HepG2 (cell line): ENCODE results near the gene ABHD17C. TPM values are rescaled to one million over a fixed set of nuclear protein-coding genes. Genes with fewer than 3 reads are reported as not detected.

ENCODE experiments used
- ATAC-seq: fragments of 200-7000 bp; cut with Tn5 transposase; 3 replicates; pipeline ENCODE4 v1.9.1; 2020; ENCODE audit warnings: mild to moderate bottlenecking, moderate library complexity
- BruUV-seq: library from RNA; stranded (reverse); fragments of 400-500 nt; replicated peaks from 2 replicates; lab custom pipeline; 2021; lab: Mats Ljungman, UMichigan
- CTCF ChIA-PET: fragments of 300-600 bp; formaldehyde crosslinking; extraction: SDS; loops from one replicate; lab custom pipeline; 2021; ENCODE audit warnings: low total read pairs, inconsistent platforms, low intra/inter-chr PET ratio; lab: Yijun Ruan, JAX
- POLR2A ChIA-PET: fragments of 350-600 bp; sonication (Branson Sonifier 250); formaldehyde crosslinking; loops from one replicate; lab custom pipeline; 2020; ENCODE audit warnings: antibody characterized with exemption, inconsistent platforms; lab: Yijun Ruan, JAX
- DNase-seq: peaks from one replicate; pipeline ENCODE4 v3.0.0-alpha.2; 2015; ENCODE audit warnings: low spot score
- FAIRE-seq: peaks from 3 replicates; lab custom pipeline; 2011; peaks lifted over from hg19 to GRCh38; lab: Jason Lieb, UNC
- H2AFZ ChIP-seq: one replicate; pipeline ENCODE4 v1.6.1; 2011; ENCODE audit warnings: low read length, inconsistent platforms
- H3K27ac ChIP-seq: fragments of 300-600 bp; 3 replicates; pipeline ENCODE4 v1.8.0; 2011; ENCODE audit warnings: mixed run types, mild to moderate bottlenecking, mixed read lengths, low read length, inconsistent platforms; ENCODE audit not compliant: insufficient read depth; ENCODE audit errors: extremely low read length
- H3K27me3 ChIP-seq, 2 experiments: fragments of 200-600 bp in 1 of 2; 2 replicates in 1 of 2; 3 replicates in 1 of 2; pipeline versions ENCODE4 v1.6.0 to v1.8.0; 2011; ENCODE audit warnings: low read length in 2 of 2, mild to moderate bottlenecking in 2 of 2, moderate library complexity in 2 of 2, inconsistent platforms in 1 of 2; ENCODE audit not compliant: insufficient read depth in 2 of 2, control insufficient read depth in 1 of 2
- H3K36me3 ChIP-seq, 2 experiments: fragments of 200-600 bp in 1 of 2; replicated peaks in 1 of 2; 2 replicates in 1 of 2; 3 replicates in 1 of 2; pipeline versions ENCODE4 v1.5.1 to v1.8.0; 2011; ENCODE audit warnings: low read length in 2 of 2, inconsistent platforms in 1 of 2; ENCODE audit not compliant: insufficient read depth in 2 of 2, control insufficient read depth in 1 of 2
- H3K4me1 ChIP-seq: 2 replicates; pipeline ENCODE4 v1.5.1; 2012; ENCODE audit warnings: low read length, inconsistent platforms; ENCODE audit not compliant: insufficient read depth
- H3K4me2 ChIP-seq: 2 replicates; pipeline ENCODE4 v1.6.0; 2011; ENCODE audit warnings: low read depth, low read length, inconsistent platforms
- H3K4me3 ChIP-seq, 3 experiments: fragments of 200-600 bp in 1 of 3; sonication (generic), shearing (Covaris generic) in 1 of 3; replicated peaks in 1 of 3; 2 replicates each; pipeline ENCODE4 v1.5.1; 2011 to 2016; ENCODE audit warnings: low read length in 3 of 3, inconsistent platforms in 2 of 3, low read depth in 2 of 3, mild to moderate bottlenecking in 2 of 3, control low read depth in 1 of 3, mixed read lengths in 1 of 3; ENCODE audit not compliant: insufficient read depth in 1 of 3
- H3K79me2 ChIP-seq: one replicate; pipeline ENCODE4 v1.6.1; 2011; ENCODE audit warnings: low read length, inconsistent platforms; ENCODE audit not compliant: insufficient read depth
- H3K9ac ChIP-seq: 2 replicates; pipeline ENCODE4 v1.6.0; 2011; ENCODE audit warnings: mild to moderate bottlenecking, low read depth, low read length, inconsistent platforms; ENCODE audit not compliant: insufficient read depth
- H3K9me3 ChIP-seq: 2 replicates; pipeline ENCODE4 v1.5.1; 2012; ENCODE audit warnings: mild to moderate bottlenecking, low read length
- H4K20me1 ChIP-seq: 2 replicates; pipeline ENCODE4 v1.6.0; 2011; ENCODE audit warnings: inconsistent platforms, mild to moderate bottlenecking, low read length, moderate library complexity; ENCODE audit not compliant: insufficient read depth
- ARID2 ChIP-seq: sonication (generic); formaldehyde crosslinking; IDR thresholded peaks from 2 replicates; pipeline ENCODE4 v1.8.1; 2022; ENCODE audit warnings: mild to moderate bottlenecking, missing genetic modification reagents, borderline replicate concordance
- FOSL1 ChIP-seq: sonication (generic); formaldehyde crosslinking; IDR thresholded peaks from 2 replicates; pipeline ENCODE4 v1.9.0; 2021; ENCODE audit warnings: missing genetic modification reagents, borderline replicate concordance
- FOSL2 ChIP-seq: sonication (generic); formaldehyde crosslinking; IDR thresholded peaks from 2 replicates; pipeline ENCODE4 v1.4.0; 2020; ENCODE audit warnings: missing genetic modification reagents
- NR2F1 ChIP-seq, 2 experiments: fragments of 450-650 bp in 1 of 2; formaldehyde crosslinking in 1 of 2; IDR thresholded peaks; 2 replicates each; pipeline versions ENCODE4 v1.5.0 to v1.6.1; 2016 to 2020; ENCODE audit warnings: mild to moderate bottlenecking in 1 of 2, missing compliant biosample characterization in 1 of 2, missing genetic modification reagents in 1 of 2, moderate library complexity in 1 of 2
- PTBP1 ChIP-seq: fragments of 200-400 bp; formaldehyde crosslinking; IDR thresholded peaks from 2 replicates; pipeline ENCODE4 v1.6.1; 2018; ENCODE audit warnings: low read length, low read depth; ENCODE audit not compliant: poor library complexity, severe bottlenecking
- RELA ChIP-seq: sonication (generic); formaldehyde crosslinking; IDR thresholded peaks from 2 replicates; pipeline ENCODE4 v1.4.0; 2020; ENCODE audit warnings: missing genetic modification reagents
- RFXANK ChIP-seq: IDR thresholded peaks from 2 replicates; pipeline ENCODE4 v1.6.1; 2016
- ZFY ChIP-seq: sonication (generic); formaldehyde crosslinking; IDR thresholded peaks from 2 replicates; pipeline ENCODE4 v1.4.0; 2020; ENCODE audit warnings: missing genetic modification reagents
- ZNF138 ChIP-seq: sonication (generic); formaldehyde crosslinking; IDR thresholded peaks from 2 replicates; pipeline ENCODE4 v1.5.0; 2020; ENCODE audit warnings: mild to moderate bottlenecking, low read depth, missing genetic modification reagents
- ZNF143 ChIP-seq: sonication (generic); formaldehyde crosslinking; IDR thresholded peaks from 2 replicates; pipeline ENCODE4 v1.4.0; 2020; ENCODE audit warnings: missing genetic modification reagents
- ZNF253 ChIP-seq: sonication (generic); formaldehyde crosslinking; IDR thresholded peaks from 2 replicates; pipeline ENCODE4 v1.8.0; 2022; ENCODE audit warnings: mild to moderate bottlenecking, missing genetic modification reagents, borderline replicate concordance
- ZNF605 ChIP-seq: sonication (generic); formaldehyde crosslinking; IDR thresholded peaks from 2 replicates; pipeline ENCODE4 v1.8.0; 2022; ENCODE audit warnings: mild to moderate bottlenecking, missing genetic modification reagents
- ZNF792 ChIP-seq: IDR thresholded peaks from 2 replicates; pipeline ENCODE4 v1.6.1; 2016
- ZZZ3 ChIP-seq: sonication (generic); formaldehyde crosslinking; IDR thresholded peaks from 2 replicates; pipeline ENCODE4 v1.4.0; 2020; ENCODE audit warnings: missing genetic modification reagents, mild to moderate bottlenecking, borderline replicate concordance
- WGBS: methylation state at CpG from one replicate; pipeline ENCODE4 v1.1.6; 2017; ENCODE audit warnings: low lambda C conversion rate; 5-methylcytosine and 5-hydroxymethylcytosine counted together
- in situ Hi-C: cut with HindIII; loops from 2 replicates; pipeline ENCODE4 v1.10.0; 2017; ENCODE audit warnings: low pct_unique_long_range_greater_than_20kb; ENCODE audit not compliant: extremely low pct_ligation_motif_present
- intact Hi-C: fragments of 100-400 bp; cut with micrococcal nuclease; formaldehyde crosslinking; loops from one replicate; pipeline ENCODE4 v1.10.0; 2022; ENCODE audit not compliant: unreplicated experiment
- polyA plus RNA-seq, 8 experiments: library from polyadenylated mRNA; depleted of rRNA in 3 of 8; stranded (reverse) in 7 of 8; unstranded in 1 of 8; fragments of >200 nt; fragmentation: Illumina TruSeq in 4 of 8; extraction: Trizol in 4 of 8; gene quantifications; 2 replicates each; pipeline versions ENCODE4 v1.2.1 to v1.2.3, GENCODE V29; 2011 to 2016; ENCODE audit warnings: low read depth in 4 of 8, missing spikeins in 1 of 8, mixed read lengths in 1 of 8; ENCODE audit not compliant: insufficient read depth in 1 of 8
- total RNA-seq, 5 experiments: library from RNA; depleted of rRNA; stranded (reverse); fragments of >200 nt; fragmentation: Illumina TruSeq; extraction: Trizol; gene quantifications; 2 replicates each; pipeline ENCODE4 v1.2.3, GENCODE V29; 2016; ENCODE audit warnings: low read depth in 1 of 5

Gene ABHD17C
- total and polyA plus RNA-seq, 2 of the 13 experiments (the other 11 are each of a cell fraction or from before 2014, with no cell fraction given): 2.9 to 3.9 TPM

GRCh38 chr15:80742081-80742480 lies 47.0 kb downstream of the ABHD17C start:
- WGBS: 86% methylated on average over 4 of the region's 4 CpGs
- Histone ChIP-seq H3K4me1 (peaks cover 35% of the 10 kb centered on the region), H3K9ac (no peak overlapping the region), H3K36me3 (no peaks in the 10 kb centered on the region), H4K20me1 (no peaks in the 10 kb centered on the region), H3K4me2 (no peak overlapping the region), H3K27me3 (no peaks in the 10 kb centered on the region), H3K79me2 (peaks cover 2% of the 10 kb centered on the region), H3K9me3 (no peaks in the 10 kb centered on the region), H2AFZ (no peak overlapping the region), H3K27ac (no peak overlapping the region), H3K4me3 (no peak overlapping the region)
- ATAC-seq: no peak
- no TSS peak for BruUV-seq
- ChIA-PET CTCF (no interaction called here), POLR2A (no interaction called here)
- in situ Hi-C loops: no loop called here
- no peak for DNase-seq
- TF ChIP-seq RELA (no peak), FOSL1 (CRISPR knock-in tag) (no peak), ZZZ3 (no peak), NR2F1 (CRISPR knock-in tag; IDR thresholded peaks at IDR 0.05) (no peak), ZNF792 (CRISPR knock-in tag) (no peak), ZNF138 (CRISPR knock-in tag) (no peak), FOSL2 (CRISPR knock-in tag) (no peak), ZNF605 (CRISPR knock-in tag) (no peak), ZNF143 (CRISPR knock-in tag) (no peak), PTBP1 (no peak), ARID2 (CRISPR knock-in tag) (no peak), ZNF253 (CRISPR knock-in tag) (no peak), ZFY (no peak), RFXANK (CRISPR knock-in tag) (no peak)
- FAIRE-seq: no peak
- intact Hi-C loops: no loop called here
